Astrocyte of the cerebellum (primary cell): Measurements from ENCODE around the gene KLK4.

Experiments
- DNase-seq: peaks from one replicate; pipeline ENCODE4 v3.0.0-alpha.2; 2011; ENCODE audit warnings: low read depth
- H3K4me3 ChIP-seq: 2 replicates; pipeline ENCODE4 v1.5.1; 2011; ENCODE audit warnings: mild to moderate bottlenecking, low read depth, low read length, moderate library complexity
- in situ Hi-C: cut with HindIII; loops from 2 replicates; pipeline ENCODE4 v1.10.0; 2017; ENCODE audit warnings: low sequenced_read_pairs
- TF ChIP-seq, protein P1 (sequence below): IDR thresholded peaks from 2 replicates; pipeline ENCODE4 v1.5.1; 2012; ENCODE audit warnings: low read length, low read depth, moderate library complexity, mild to moderate bottlenecking; ENCODE audit errors: missing control alignments

The KLK4 gene

DNA sequence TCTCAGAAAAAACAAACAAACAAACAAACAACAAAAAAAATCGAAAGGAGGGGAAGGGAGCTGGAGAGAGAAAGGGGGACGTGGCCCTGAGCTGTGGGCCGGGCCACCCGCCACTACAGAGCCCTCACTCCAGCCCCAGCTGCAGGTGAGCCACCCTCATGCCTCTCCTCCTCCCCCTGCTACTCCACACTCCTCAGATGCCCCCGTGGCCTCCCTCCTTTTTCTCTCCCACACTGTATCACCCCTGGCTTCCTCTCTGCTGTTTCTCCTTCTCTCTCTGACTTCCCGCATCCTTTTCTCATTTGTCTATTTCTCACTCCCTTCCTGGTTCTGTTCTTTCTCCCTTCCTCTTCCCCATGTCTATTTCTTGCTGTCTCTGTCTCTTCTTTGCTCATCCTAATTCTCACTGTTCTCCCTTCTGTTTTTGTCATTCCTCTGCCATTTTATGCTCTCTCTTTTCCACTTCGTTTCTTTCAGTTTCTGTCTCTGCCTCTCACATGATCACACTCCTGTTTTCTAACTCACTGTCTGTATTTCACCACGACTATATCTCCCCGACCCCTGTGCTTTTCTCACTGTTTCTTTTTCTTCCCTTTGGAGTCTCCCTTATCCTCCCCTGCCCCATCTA is 35.3 kb downstream of the KLK4 start:
- DNase-seq, result no peak
- TF ChIP-seq, protein P1, sequence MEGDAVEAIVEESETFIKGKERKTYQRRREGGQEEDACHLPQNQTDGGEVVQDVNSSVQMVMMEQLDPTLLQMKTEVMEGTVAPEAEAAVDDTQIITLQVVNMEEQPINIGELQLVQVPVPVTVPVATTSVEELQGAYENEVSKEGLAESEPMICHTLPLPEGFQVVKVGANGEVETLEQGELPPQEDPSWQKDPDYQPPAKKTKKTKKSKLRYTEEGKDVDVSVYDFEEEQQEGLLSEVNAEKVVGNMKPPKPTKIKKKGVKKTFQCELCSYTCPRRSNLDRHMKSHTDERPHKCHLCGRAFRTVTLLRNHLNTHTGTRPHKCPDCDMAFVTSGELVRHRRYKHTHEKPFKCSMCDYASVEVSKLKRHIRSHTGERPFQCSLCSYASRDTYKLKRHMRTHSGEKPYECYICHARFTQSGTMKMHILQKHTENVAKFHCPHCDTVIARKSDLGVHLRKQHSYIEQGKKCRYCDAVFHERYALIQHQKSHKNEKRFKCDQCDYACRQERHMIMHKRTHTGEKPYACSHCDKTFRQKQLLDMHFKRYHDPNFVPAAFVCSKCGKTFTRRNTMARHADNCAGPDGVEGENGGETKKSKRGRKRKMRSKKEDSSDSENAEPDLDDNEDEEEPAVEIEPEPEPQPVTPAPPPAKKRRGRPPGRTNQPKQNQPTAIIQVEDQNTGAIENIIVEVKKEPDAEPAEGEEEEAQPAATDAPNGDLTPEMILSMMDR, result no peak
- in situ Hi-C loops, result no loop called here
- H3K4me3 ChIP-seq, result no peak overlapping the region

DNA sequence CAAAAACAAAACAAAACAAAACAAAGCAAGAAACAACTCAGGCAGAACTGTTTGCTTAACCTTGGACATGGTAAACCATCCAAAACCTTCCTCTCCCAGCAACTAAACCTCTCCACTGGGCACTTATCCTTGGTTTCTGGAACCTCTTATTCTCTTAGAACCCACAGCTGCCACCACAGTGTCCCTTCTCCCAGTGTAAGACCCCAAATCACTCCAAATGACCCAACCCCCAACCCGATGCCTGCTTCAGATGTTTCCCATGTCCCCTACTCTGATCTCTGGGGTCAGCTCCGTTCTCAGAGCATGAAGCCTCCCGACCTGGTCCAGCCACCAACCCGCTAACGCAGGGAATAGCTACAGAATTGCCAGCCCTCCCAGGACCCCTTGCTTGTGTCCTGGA is 37.0 kb downstream of the KLK4 start:
- in situ Hi-C loops, result no loop called here
- TF ChIP-seq, protein P1, result no peak

GRCh38 chr19:50873056-50873455 is 38.1 kb downstream of the KLK4 start, which contains the start of gene KLK2:
Gene KLK2 (plus strand): TSS chr19:50873439. CDS start chr19:50873474, 35 bp downstream.
- in situ Hi-C loops, result no loop called here

More for the DNA sequence above, 37.0 kb downstream of the KLK4 start:
- DNase-seq, result no peak
- no peak overlapping the region for H3K4me3 ChIP-seq

DNA sequence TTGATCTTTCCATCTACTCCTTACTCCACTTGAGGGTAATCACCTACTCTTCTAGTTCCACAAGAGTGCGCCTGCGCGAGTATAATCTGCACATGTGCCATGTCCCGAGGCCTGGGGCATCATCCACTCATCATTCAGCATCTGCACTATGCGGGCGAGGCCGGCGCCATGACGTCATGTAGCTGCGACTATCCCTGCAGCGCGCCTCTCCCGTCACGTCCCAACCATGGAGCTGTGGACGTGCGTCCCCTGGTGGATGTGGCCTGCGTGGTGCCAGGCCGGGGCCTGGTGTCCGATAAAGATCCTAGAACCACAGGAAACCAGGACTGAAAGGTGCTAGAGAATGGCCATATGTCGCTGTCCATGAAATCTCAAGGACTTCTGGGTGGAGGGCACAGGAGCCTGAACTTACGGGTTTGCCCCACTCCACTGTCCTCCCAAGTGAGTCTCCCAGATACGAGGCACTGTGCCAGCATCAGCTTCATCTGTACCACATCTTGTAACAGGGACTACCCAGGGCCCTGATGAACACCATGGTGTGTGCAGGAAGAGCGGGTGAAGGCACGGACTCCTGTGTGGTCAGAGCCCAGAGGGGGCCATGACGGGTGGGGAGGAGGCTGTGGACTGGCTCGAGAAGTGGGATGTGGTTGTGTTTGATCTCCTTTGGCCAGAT is 40.6 kb downstream of the KLK4 start:
- no peak overlapping the region for H3K4me3 ChIP-seq
- TF ChIP-seq, protein P1, result no peak
- no peak for DNase-seq
- in situ Hi-C loops, result no loop called here

More at GRCh38 chr19:50873056-50873455, 38.1 kb downstream of the KLK4 start, which contains the start of gene KLK2:
- TF ChIP-seq, protein P1, result no peak
- no peak within 1 kb of the TSS for H3K4me3 ChIP-seq
- DNase-seq, result no peak

GRCh38 chr19:50869479-50869878 is 41.7 kb downstream of the KLK4 start:
- DNase-seq, result no peak
- H3K4me3 ChIP-seq, result no peak overlapping the region
- in situ Hi-C loops, result no loop called here
- TF ChIP-seq, protein P1, result no peak

GRCh38 chr19:50861496-50862286 is 49.5 kb downstream of the KLK4 start:
- in situ Hi-C loops, result no loop called here
- DNase-seq, result no peak
- TF ChIP-seq, protein P1, result no peak
- H3K4me3 ChIP-seq, result no peak overlapping the region
